Measurements from ENCODE around the gene DCTPP1.

DCTPP1 gene

GRCh38 chr16:30409125-30410060 lies 20.4 kb downstream of the DCTPP1 start:
- Histone ChIP-seq H3K9ac (ENCODE audit: low read length) (peak overlapping the region; percentile 71), H3K4me1 (ENCODE audit: control insufficient read depth, insufficient read depth, low read depth, low read length) (peaks cover 22% of the 10 kb centered on the region), H2BK120ac (ENCODE audit: low read depth, low read length) (no peak overlapping the region), H3K36me3 (ENCODE audit: control insufficient read depth in 1 of 2, insufficient read depth in 2 of 2, low read depth in 1 of 2, low read length in 2 of 2) (peaks cover 15 to 35% of the 10 kb centered on the region in 2 experiments), H4K8ac (ENCODE audit: low read length) (peak overlapping the region; percentile 46), H2AFZ (ENCODE audit: low read depth, low read length) (no peak overlapping the region), H3K4me3 (ENCODE audit: insufficient read depth in 1 of 2, low read depth in 1 of 2, low read length in 2 of 2) (peak overlapping the region in 1 of 2 experiments; percentile 56), H3K4me2 (ENCODE audit: low read length, poor library complexity, severe bottlenecking) (peak overlapping the region; percentile 20), H2AK5ac (ENCODE audit: low read length, severe bottlenecking) (no peak overlapping the region), H3K4ac (ENCODE audit: low read depth in 1 of 2, low read length in 2 of 2) (no peak overlapping the region), H4K91ac (ENCODE audit: low read length) (no peak overlapping the region), H3K9me3 (ENCODE audit: control insufficient read depth, low read length) (no peaks in the 10 kb centered on the region), H3K14ac (ENCODE audit: low read length in 2 of 2) (no peak overlapping the region), H3K18ac (ENCODE audit: low read depth in 1 of 2, low read length in 2 of 2) (no peak overlapping the region), H3K23ac (ENCODE audit: low read length in 2 of 2) (no peak overlapping the region), H3K27me3 (ENCODE audit: control insufficient read depth in 1 of 2, insufficient read depth in 1 of 2, low read length in 2 of 2) (no peaks in the 10 kb centered on the region), H2BK5ac (ENCODE audit: low read depth, low read length, poor library complexity, severe bottlenecking) (no peak overlapping the region), H3K27ac (ENCODE audit: low read length, poor library complexity, severe bottlenecking) (peak overlapping the region; percentile 7), H2BK12ac (ENCODE audit: low read length in 2 of 2) (no peak overlapping the region), H2BK15ac (ENCODE audit: low read depth, poor library complexity, severe bottlenecking) (no peak overlapping the region), H3K79me1 (replicated peaks; ENCODE audit: low read length, poor library complexity, severe bottlenecking) (peaks cover 17% of the 10 kb centered on the region)
- 51% methylated on average over 15 of the region's 15 CpGs for WGBS
- peak; percentile 89 for DNase-seq

- peak overlapping the region; percentile 77 for H3K27ac ChIP-seq (ENCODE audit: low read length, poor library complexity, severe bottlenecking)
- no peak overlapping the region for H2BK12ac ChIP-seq (ENCODE audit: low read length in 2 of 2)
- peak overlapping the region; percentile 14 for H4K8ac ChIP-seq (ENCODE audit: low read length)
- H2BK15ac ChIP-seq (ENCODE audit: low read depth, poor library complexity, severe bottlenecking) = peak overlapping the region; percentile 74
- 41% methylated on average over 6 of the region's 19 CpGs for WGBS
- H3K18ac ChIP-seq (ENCODE audit: low read depth in 1 of 2, low read length in 2 of 2) = peak overlapping the region; percentile 81 to 86
- H3K4ac ChIP-seq (ENCODE audit: low read depth in 1 of 2, low read length in 2 of 2) = peak overlapping the region; percentile 71 to 78
- H3K27me3 ChIP-seq (ENCODE audit: control insufficient read depth in 1 of 2, insufficient read depth in 1 of 2, low read length in 2 of 2) = no peaks in the 10 kb centered on the region
- peaks cover 12% of the 10 kb centered on the region for H3K79me1 ChIP-seq (replicated peaks; ENCODE audit: low read length, poor library complexity, severe bottlenecking)
- H3K9ac ChIP-seq (ENCODE audit: low read length) = peak overlapping the region; percentile 94
- H3K9me3 ChIP-seq (ENCODE audit: control insufficient read depth, low read length) = no peaks in the 10 kb centered on the region
- H3K36me3 ChIP-seq (ENCODE audit: control insufficient read depth in 1 of 2, insufficient read depth in 2 of 2, low read depth in 1 of 2, low read length in 2 of 2) = peaks cover 9 to 24% of the 10 kb centered on the region in 2 experiments
- peak; percentile 40 for DNase-seq
- H2BK5ac ChIP-seq (ENCODE audit: low read depth, low read length, poor library complexity, severe bottlenecking) = peak overlapping the region; percentile 62
- H2AFZ ChIP-seq (ENCODE audit: low read depth, low read length) = peak overlapping the region; percentile 91
- H2BK120ac ChIP-seq (ENCODE audit: low read depth, low read length) = peak overlapping the region; percentile 13
- H3K4me3 ChIP-seq (ENCODE audit: insufficient read depth in 1 of 2, low read depth in 1 of 2, low read length in 2 of 2) = peak overlapping the region; percentile 82 to 90
- no peak overlapping the region for H2AK5ac ChIP-seq (ENCODE audit: low read length, severe bottlenecking)
- H4K91ac ChIP-seq (ENCODE audit: low read length) = peak overlapping the region; percentile 84
- H3K14ac ChIP-seq (ENCODE audit: low read length in 2 of 2) = peak overlapping the region in 1 of 2 experiments; percentile 74
- H3K23ac ChIP-seq (ENCODE audit: low read length in 2 of 2) = peak overlapping the region in 1 of 2 experiments; percentile 79
- peak overlapping the region; percentile 72 for H3K4me2 ChIP-seq (ENCODE audit: low read length, poor library complexity, severe bottlenecking)
- peaks cover 18% of the 10 kb centered on the region for H3K4me1 ChIP-seq (ENCODE audit: control insufficient read depth, insufficient read depth, low read depth, low read length)
Measured at GRCh38 chr16:30407804-30408534, 21.9 kb downstream of the DCTPP1 start.

- H3K4me1 ChIP-seq (ENCODE audit: control insufficient read depth, insufficient read depth, low read depth, low read length) = peaks cover 14% of the 10 kb centered on the region
- H3K36me3 ChIP-seq (ENCODE audit: control insufficient read depth in 1 of 2, insufficient read depth in 2 of 2, low read depth in 1 of 2, low read length in 2 of 2) = peaks cover 9 to 19% of the 10 kb centered on the region in 2 experiments
- H4K8ac ChIP-seq (ENCODE audit: low read length) = peak within 1 kb of the TSS; percentile 30
- H2BK12ac ChIP-seq (ENCODE audit: low read length in 2 of 2) = peak within 1 kb of the TSS in 1 of 2 experiments; percentile 89
- peak within 1 kb of the TSS in 1 of 2 experiments; percentile 79 for H3K23ac ChIP-seq (ENCODE audit: low read length in 2 of 2)
- H3K27ac ChIP-seq (ENCODE audit: low read length, poor library complexity, severe bottlenecking) = peak within 1 kb of the TSS; percentile 77
- no peaks in the 10 kb centered on the region for H3K9me3 ChIP-seq (ENCODE audit: control insufficient read depth, low read length)
- H3K4ac ChIP-seq (ENCODE audit: low read depth in 1 of 2, low read length in 2 of 2) = peak within 1 kb of the TSS; percentile 71 to 78
- H3K14ac ChIP-seq (ENCODE audit: low read length in 2 of 2) = peak within 1 kb of the TSS in 1 of 2 experiments; percentile 74
- WGBS = under 1% methylated on average over 61 of the region's 65 CpGs
- peak within 1 kb of the TSS; percentile 81 to 86 for H3K18ac ChIP-seq (ENCODE audit: low read depth in 1 of 2, low read length in 2 of 2)
- no peak within 1 kb of the TSS for H2AK5ac ChIP-seq (ENCODE audit: low read length, severe bottlenecking)
- H3K27me3 ChIP-seq (ENCODE audit: control insufficient read depth in 1 of 2, insufficient read depth in 1 of 2, low read length in 2 of 2) = no peaks in the 10 kb centered on the region
- peak within 1 kb of the TSS; percentile 13 for H2BK120ac ChIP-seq (ENCODE audit: low read depth, low read length)
- H3K9ac ChIP-seq (ENCODE audit: low read length) = peak within 1 kb of the TSS; percentile 94
- peak within 1 kb of the TSS; percentile 62 for H2BK5ac ChIP-seq (ENCODE audit: low read depth, low read length, poor library complexity, severe bottlenecking)
- peak within 1 kb of the TSS; percentile 84 for H4K91ac ChIP-seq (ENCODE audit: low read length)
- DNase-seq = peak; percentile 93
- H3K79me1 ChIP-seq (replicated peaks; ENCODE audit: low read length, poor library complexity, severe bottlenecking) = peaks cover 12% of the 10 kb centered on the region
- peak within 1 kb of the TSS; percentile 91 for H2AFZ ChIP-seq (ENCODE audit: low read depth, low read length)
- H3K4me2 ChIP-seq (ENCODE audit: low read length, poor library complexity, severe bottlenecking) = peak within 1 kb of the TSS; percentile 72
- peak within 1 kb of the TSS; percentile 82 to 90 for H3K4me3 ChIP-seq (ENCODE audit: insufficient read depth in 1 of 2, low read depth in 1 of 2, low read length in 2 of 2)
- H2BK15ac ChIP-seq (ENCODE audit: low read depth, poor library complexity, severe bottlenecking) = peak within 1 kb of the TSS; percentile 74
Measured at GRCh38 chr16:30407102-30407803, 22.6 kb downstream of the DCTPP1 start, which contains the start of gene ZNF771. TSS of gene ZNF771 (plus strand) at chr16:30407606. CDS start at chr16:30408054, 448 bp downstream.

Measured in mesenchymal stem cell (in vitro differentiated cells and primary cell).